MM.1S (cell line): Measurements from ENCODE around the gene TSSK6.

ENCODE experiments used
- DNase-seq: peaks from one replicate; pipeline ENCODE4 v3.0.0-alpha.2; 2015
- H2AFZ ChIP-seq: fragments of 300-600 bp; sonication (generic); 2 replicates; pipeline ENCODE4 v1.6.0; 2016; ENCODE audit warnings: antibody characterized with exemption, low read length
- H3F3A ChIP-seq: fragments of 300-600 bp; sonication (generic); 2 replicates; pipeline ENCODE4 v1.6.1; 2016; ENCODE audit warnings: mild to moderate bottlenecking, antibody characterized with exemption, low read length, moderate library complexity, mixed read lengths; ENCODE audit not compliant: insufficient read depth
- H3K27ac ChIP-seq: fragments of 300-600 bp; sonication (generic); 2 replicates; pipeline ENCODE4 v1.5.1; 2016; ENCODE audit warnings: mild to moderate bottlenecking, low read length
- H3K27me3 ChIP-seq: fragments of 300-600 bp; sonication (generic); replicated peaks from 2 replicates; pipeline ENCODE4 v1.6.0; 2016; ENCODE audit warnings: low read length; ENCODE audit not compliant: insufficient read depth
- H3K36me3 ChIP-seq: fragments of 300-600 bp; sonication (generic); replicated peaks from 2 replicates; pipeline ENCODE4 v1.6.1; 2016; ENCODE audit warnings: mild to moderate bottlenecking, low read length, mixed read lengths; ENCODE audit not compliant: insufficient read depth
- H3K4me1 ChIP-seq: fragments of 300-600 bp; sonication (generic); 2 replicates; pipeline ENCODE4 v1.6.1; 2016; ENCODE audit warnings: low read length, mixed read lengths
- H3K4me2 ChIP-seq: fragments of 300-600 bp; sonication (generic); 2 replicates; pipeline ENCODE4 v1.6.0; 2016; ENCODE audit warnings: low read depth, low read length
- H3K4me3 ChIP-seq: fragments of 300-600 bp; sonication (generic); 2 replicates; pipeline ENCODE4 v1.5.1; 2016; ENCODE audit warnings: low read length, mixed read lengths
- H3K79me2 ChIP-seq: fragments of 300-600 bp; sonication (generic); 2 replicates; pipeline ENCODE4 v1.6.1; 2016; ENCODE audit warnings: mixed run types, low read length, mixed read lengths
- H3K9ac ChIP-seq: fragments of 300-600 bp; sonication (generic); 2 replicates; pipeline ENCODE4 v1.6.1; 2016; ENCODE audit warnings: low read length, mixed read lengths
- H3K9me2 ChIP-seq: fragments of 300-600 bp; sonication (generic); replicated peaks from 2 replicates; pipeline ENCODE4 v1.6.1; 2016; ENCODE audit warnings: mild to moderate bottlenecking, low read length, mixed read lengths; ENCODE audit not compliant: insufficient read depth
- H3K9me3 ChIP-seq: fragments of 300-600 bp; sonication (generic); replicated peaks from 2 replicates; pipeline ENCODE4 v1.6.1; 2016; ENCODE audit warnings: mild to moderate bottlenecking, low read length, mixed read lengths; ENCODE audit not compliant: insufficient read depth
- H4K20me1 ChIP-seq: fragments of 300-600 bp; sonication (generic); 2 replicates; pipeline ENCODE4 v1.6.1; 2016; ENCODE audit warnings: mild to moderate bottlenecking, low read length, moderate library complexity, mixed read lengths; ENCODE audit not compliant: insufficient read depth
- EZH2 ChIP-seq: fragments of 300-600 bp; sonication (generic); optimal IDR thresholded peaks from 2 replicates; pipeline ENCODE3; 2017; ENCODE audit warnings: low read depth, mild to moderate bottlenecking, antibody characterized with exemption, low read length, mixed read lengths
- EZH2phosphoT487 ChIP-seq: fragments of 300-600 bp; sonication (generic); IDR thresholded peaks from 2 replicates; pipeline ENCODE4 v1.6.1; 2018; ENCODE audit warnings: antibody characterized with exemption, low read length
- TF ChIP-seq, protein P1 (sequence below): fragments of 300-600 bp; sonication (generic); IDR thresholded peaks from 2 replicates; pipeline ENCODE4 v1.5.1; 2016; ENCODE audit warnings: antibody characterized with exemption, low read length, mixed read lengths

The TSSK6 gene

DNA sequence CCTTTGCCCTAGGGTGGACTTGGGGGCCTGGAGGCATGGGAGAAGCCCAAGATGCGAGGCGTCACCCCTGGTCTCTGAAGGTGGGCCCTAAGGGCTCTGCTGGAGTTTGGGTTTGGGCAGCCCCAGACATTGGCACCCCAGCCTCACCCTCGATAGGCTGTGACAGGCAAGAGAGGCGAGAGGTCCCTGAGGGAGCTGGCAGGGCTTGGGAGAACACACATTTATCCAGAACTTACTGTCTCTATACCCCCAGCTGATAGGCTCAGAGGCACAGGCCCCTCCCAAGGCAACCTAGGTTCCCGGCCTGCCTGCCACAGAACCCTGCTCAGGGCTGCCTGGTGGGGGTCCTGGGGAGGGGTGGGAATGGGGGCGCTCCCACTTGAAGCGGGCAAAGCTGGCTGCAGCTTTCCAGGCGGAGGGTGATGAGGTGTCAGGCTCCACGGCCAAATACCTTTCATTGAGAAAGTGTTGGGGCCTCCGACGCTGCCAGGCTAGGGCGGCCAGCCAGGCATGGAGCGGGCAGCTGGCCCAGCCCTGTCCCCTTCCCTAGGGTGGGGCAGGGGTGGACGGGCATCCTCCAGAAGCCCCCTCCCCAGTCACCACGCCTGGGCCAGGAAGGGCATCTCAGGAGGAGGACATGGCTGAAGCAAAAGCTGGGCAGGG lies 32.5 kb upstream of the TSSK6 start:
- H3K9me2 ChIP-seq, result no peaks in the 10 kb centered on the region
- no peak overlapping the region for H3K27ac ChIP-seq
- no peaks in the 10 kb centered on the region for H4K20me1 ChIP-seq
- H3K79me2 ChIP-seq, result no peaks in the 10 kb centered on the region
- H3K36me3 ChIP-seq, result no peaks in the 10 kb centered on the region
- no peaks in the 10 kb centered on the region for H3K9me3 ChIP-seq
- H3F3A ChIP-seq, result no peaks in the 10 kb centered on the region
- H2AFZ ChIP-seq, result no peak overlapping the region
- H3K4me2 ChIP-seq, result no peak overlapping the region
- DNase-seq, result no peak
- H3K4me3 ChIP-seq, result no peak overlapping the region
- H3K4me1 ChIP-seq, result no peaks in the 10 kb centered on the region
- H3K27me3 ChIP-seq, result peaks cover 13% of the 10 kb centered on the region
- TF ChIP-seq, protein P1, sequence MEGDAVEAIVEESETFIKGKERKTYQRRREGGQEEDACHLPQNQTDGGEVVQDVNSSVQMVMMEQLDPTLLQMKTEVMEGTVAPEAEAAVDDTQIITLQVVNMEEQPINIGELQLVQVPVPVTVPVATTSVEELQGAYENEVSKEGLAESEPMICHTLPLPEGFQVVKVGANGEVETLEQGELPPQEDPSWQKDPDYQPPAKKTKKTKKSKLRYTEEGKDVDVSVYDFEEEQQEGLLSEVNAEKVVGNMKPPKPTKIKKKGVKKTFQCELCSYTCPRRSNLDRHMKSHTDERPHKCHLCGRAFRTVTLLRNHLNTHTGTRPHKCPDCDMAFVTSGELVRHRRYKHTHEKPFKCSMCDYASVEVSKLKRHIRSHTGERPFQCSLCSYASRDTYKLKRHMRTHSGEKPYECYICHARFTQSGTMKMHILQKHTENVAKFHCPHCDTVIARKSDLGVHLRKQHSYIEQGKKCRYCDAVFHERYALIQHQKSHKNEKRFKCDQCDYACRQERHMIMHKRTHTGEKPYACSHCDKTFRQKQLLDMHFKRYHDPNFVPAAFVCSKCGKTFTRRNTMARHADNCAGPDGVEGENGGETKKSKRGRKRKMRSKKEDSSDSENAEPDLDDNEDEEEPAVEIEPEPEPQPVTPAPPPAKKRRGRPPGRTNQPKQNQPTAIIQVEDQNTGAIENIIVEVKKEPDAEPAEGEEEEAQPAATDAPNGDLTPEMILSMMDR, result no peak
- TF ChIP-seq EZH2, result no peak
- no peak for TF ChIP-seq EZH2phosphoT487
- no peak overlapping the region for H3K9ac ChIP-seq

DNA sequence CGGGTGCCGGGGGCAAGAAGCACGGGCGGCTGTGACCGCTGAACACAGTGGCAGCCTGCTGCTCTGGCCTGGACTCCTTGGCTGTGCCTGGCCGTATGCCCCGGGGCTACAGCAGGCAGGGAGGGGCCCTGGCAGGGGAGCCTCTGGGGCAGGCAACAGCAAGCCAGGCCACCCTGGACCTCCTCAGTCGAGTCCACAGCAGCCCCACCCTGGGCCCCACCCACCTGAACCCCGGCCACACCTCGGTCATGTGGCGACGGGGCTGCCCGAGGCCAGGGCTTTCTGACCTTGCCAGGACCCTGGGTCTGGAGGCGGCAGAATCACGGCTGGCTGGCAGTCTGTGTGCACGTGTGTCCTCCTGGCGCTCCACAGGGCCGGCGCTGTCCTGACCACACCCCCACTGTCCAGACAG lies 31.4 kb upstream of the TSSK6 start:
- H3K27ac ChIP-seq, result no peak overlapping the region
- H2AFZ ChIP-seq, result no peak overlapping the region
- peaks cover 13% of the 10 kb centered on the region for H3K27me3 ChIP-seq
- H3K9me2 ChIP-seq, result no peaks in the 10 kb centered on the region
- H3F3A ChIP-seq, result no peaks in the 10 kb centered on the region
- H3K79me2 ChIP-seq, result no peaks in the 10 kb centered on the region
- no peaks in the 10 kb centered on the region for H3K4me1 ChIP-seq
- no peak for DNase-seq
- H3K36me3 ChIP-seq, result no peaks in the 10 kb centered on the region
- H3K9ac ChIP-seq, result no peak overlapping the region
- no peaks in the 10 kb centered on the region for H3K9me3 ChIP-seq
- H3K4me2 ChIP-seq, result no peak overlapping the region
- H3K4me3 ChIP-seq, result no peak overlapping the region
- TF ChIP-seq EZH2phosphoT487 (no peak), EZH2 (no peak)
- TF ChIP-seq, protein P1, result no peak
- no peaks in the 10 kb centered on the region for H4K20me1 ChIP-seq

DNA sequence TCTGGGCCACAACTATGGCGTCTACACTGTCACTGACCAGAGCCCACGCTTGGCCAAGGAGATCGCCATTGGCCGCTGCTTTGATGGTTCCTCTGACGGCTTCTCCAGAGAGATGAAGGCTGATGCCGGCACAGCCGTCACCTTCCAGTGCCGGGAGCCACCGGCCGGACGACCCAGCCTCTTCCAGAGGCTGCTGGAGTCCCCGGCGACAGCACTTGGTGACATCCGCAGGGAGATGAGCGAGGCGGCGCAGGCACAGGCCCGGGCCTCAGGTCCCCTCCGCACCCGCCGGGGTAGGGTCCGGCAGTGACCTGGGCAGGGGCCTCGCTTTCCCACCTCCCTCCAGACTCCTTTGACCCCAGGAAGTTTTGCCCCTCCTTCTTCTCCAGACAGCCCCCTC lies 30.4 kb upstream of the TSSK6 start:
- H3K27ac ChIP-seq, result no peak overlapping the region
- no peaks in the 10 kb centered on the region for H3F3A ChIP-seq
- no peak overlapping the region for H3K4me3 ChIP-seq
- peaks cover 11% of the 10 kb centered on the region for H3K27me3 ChIP-seq
- H3K4me2 ChIP-seq, result no peak overlapping the region
- H3K9me2 ChIP-seq, result no peaks in the 10 kb centered on the region
- H3K36me3 ChIP-seq, result no peaks in the 10 kb centered on the region
- no peaks in the 10 kb centered on the region for H3K9me3 ChIP-seq
- no peak overlapping the region for H3K9ac ChIP-seq
- H3K79me2 ChIP-seq, result no peaks in the 10 kb centered on the region
- H4K20me1 ChIP-seq, result no peaks in the 10 kb centered on the region
- H3K4me1 ChIP-seq, result no peaks in the 10 kb centered on the region
- no peak for DNase-seq
- H2AFZ ChIP-seq, result no peak overlapping the region
- TF ChIP-seq EZH2phosphoT487, result no peak
- TF ChIP-seq, protein P1, result no peak
- no peak for TF ChIP-seq EZH2
